Stomach smooth muscle (tissue), 2 donors: Measurements from ENCODE around the gene SMAD6.

Experiments
- H3K27ac ChIP-seq: one replicate; pipeline ENCODE4 v1.7.0; 2013; ENCODE audit warnings: mild to moderate bottlenecking, low read length, inconsistent platforms
- H3K27me3 ChIP-seq, 2 donors: one replicate each; pipeline ENCODE4 v1.7.0; 2013; ENCODE audit warnings: low read length in 2 of 2; ENCODE audit not compliant: insufficient read depth in 2 of 2, control insufficient read depth in 1 of 2
- H3K36me3 ChIP-seq, 2 donors: one replicate each; pipeline ENCODE4 v1.7.0; 2013; ENCODE audit warnings: low read length in 2 of 2; ENCODE audit not compliant: control insufficient read depth in 2 of 2, insufficient read depth in 2 of 2
- H3K4me1 ChIP-seq: one replicate; pipeline ENCODE4 v1.7.0; 2013; ENCODE audit warnings: low read length; ENCODE audit not compliant: control insufficient read depth, insufficient read depth
- H3K4me3 ChIP-seq, 2 donors: one replicate each; pipeline ENCODE4 v1.7.0; 2013; ENCODE audit warnings: low read length in 2 of 2
- H3K9ac ChIP-seq, 2 donors: one replicate each; pipeline ENCODE4 v1.7.0; 2013; ENCODE audit warnings: low read length in 2 of 2, mild to moderate bottlenecking in 1 of 2
- H3K9me3 ChIP-seq, 2 donors: one replicate each; pipeline ENCODE4 v1.7.0; 2013; ENCODE audit warnings: low read length in 2 of 2; ENCODE audit not compliant: control insufficient read depth in 2 of 2
- donor health status: healthy.
- donor health status: Pancreatic carcinoma.

The SMAD6 gene

DNA sequence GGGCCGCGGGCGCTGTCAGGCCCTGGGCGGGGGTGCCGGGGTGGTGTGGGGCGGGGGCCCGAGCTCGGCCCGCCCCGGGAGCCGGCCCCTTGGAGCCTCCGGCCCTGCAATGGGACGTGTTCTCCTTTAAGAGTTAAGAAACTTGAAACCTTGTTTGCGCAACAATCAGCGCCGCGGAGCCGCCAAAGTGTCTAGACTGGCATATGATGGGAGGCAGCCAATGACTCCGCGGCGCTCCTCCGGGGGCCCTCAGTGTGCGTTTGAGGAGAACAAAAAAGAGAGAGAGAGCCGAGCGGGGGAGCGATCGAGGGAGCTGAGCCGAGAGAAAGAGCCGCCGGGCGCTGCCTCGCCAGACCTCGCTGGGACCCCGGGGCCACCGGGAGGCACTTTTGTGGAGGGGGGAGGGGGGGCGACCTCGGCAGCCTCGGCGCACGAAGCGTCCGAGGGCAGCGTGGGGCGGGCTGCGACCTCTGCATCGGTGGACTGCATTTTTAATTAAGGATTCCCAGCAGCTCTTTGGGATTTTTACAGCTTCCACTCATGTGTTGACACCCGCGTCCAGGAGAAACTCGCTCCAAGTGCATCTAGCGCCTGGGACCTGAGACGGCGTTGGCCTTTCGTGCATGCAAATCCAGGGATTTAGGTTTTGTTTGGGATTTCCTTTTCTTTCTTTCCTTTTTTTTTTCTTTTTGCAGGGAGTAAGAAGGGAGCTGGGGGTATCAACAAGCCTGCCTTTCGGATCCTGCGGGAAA is at the start of gene SMAD6:
SMAD6 (plus strand) TSS at position 202 of the 752 bp plus-strand sequence. CDS start 1,023 bp downstream, outside the sequence.
- Histone ChIP-seq H3K36me3 (no peaks in the 10 kb centered on the region), H3K9ac (peak within 1 kb of the TSS; percentile 47 to 51), H3K27me3 (no peaks in the 10 kb centered on the region)

GRCh38 chr15:66652806-66653205 is 49.2 kb upstream of the SMAD6 start:
- peaks cover 7 to 9% of the 10 kb centered on the region in 2 donors for H3K27me3 ChIP-seq
- no peaks in the 10 kb centered on the region for H3K9me3 ChIP-seq
- no peak overlapping the region for H3K27ac ChIP-seq
- no peak overlapping the region for H3K9ac ChIP-seq
- H3K36me3 ChIP-seq: no peaks in the 10 kb centered on the region
- H3K4me1 ChIP-seq: peaks cover 2% of the 10 kb centered on the region
- no peak overlapping the region for H3K4me3 ChIP-seq

More for the DNA sequence above, at the start of gene SMAD6:
- peak within 1 kb of the TSS; percentile 67 for H3K27ac ChIP-seq
- H3K4me1 ChIP-seq: peaks cover 47% of the 10 kb centered on the region
- peak within 1 kb of the TSS; percentile 79 to 86 for H3K4me3 ChIP-seq
- no peaks in the 10 kb centered on the region for H3K9me3 ChIP-seq

DNA sequence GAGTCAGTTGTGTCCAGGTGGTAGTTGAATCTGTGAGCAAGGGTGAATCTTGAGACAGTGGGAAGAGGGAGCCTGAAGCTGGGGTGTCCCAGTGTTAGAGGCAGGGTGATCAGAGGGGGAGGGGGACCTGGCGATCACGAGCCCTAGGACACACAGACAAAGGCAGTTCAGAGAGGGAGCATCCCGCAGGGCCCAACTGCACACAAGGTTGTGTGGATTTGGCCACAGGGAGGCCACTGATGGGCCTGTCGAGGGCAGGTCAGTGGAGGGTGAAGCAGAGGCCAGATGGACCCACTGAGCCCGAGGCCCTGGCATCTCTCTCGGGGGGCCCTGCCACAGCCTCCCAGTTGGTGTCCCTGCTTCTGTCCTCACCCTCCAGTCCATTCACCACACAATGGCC is 48.6 kb upstream of the SMAD6 start:
- no peaks in the 10 kb centered on the region for H3K9me3 ChIP-seq
- H3K27ac ChIP-seq: no peak overlapping the region
- peaks cover 7 to 9% of the 10 kb centered on the region in 2 donors for H3K27me3 ChIP-seq
- no peaks in the 10 kb centered on the region for H3K36me3 ChIP-seq
- H3K9ac ChIP-seq: no peak overlapping the region
- no peak overlapping the region for H3K4me3 ChIP-seq
- peaks cover 2% of the 10 kb centered on the region for H3K4me1 ChIP-seq

DNA sequence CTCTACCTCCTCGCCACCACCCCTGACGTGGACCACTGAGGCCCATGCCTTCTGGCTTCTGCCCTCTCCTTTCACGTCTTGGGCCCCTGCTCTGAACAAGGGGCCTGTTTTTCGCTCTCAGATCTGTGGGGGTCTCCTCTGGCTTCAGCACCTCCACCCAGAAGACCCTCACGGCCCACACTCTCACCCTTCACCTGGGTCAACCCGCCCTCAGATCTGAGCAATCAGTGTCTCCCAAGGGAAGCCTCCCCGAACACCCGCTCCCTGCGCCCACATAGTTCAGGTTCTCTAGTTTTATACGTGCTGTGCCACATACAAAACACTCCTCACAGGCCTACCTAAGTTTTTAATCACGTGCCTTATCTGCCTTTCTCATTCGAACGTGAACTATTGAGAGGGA is 48.2 kb upstream of the SMAD6 start:
- Histone ChIP-seq H3K9ac (no peak overlapping the region), H3K4me3 (no peak overlapping the region), H3K9me3 (no peaks in the 10 kb centered on the region), H3K4me1 (peaks cover 2% of the 10 kb centered on the region), H3K27ac (no peak overlapping the region), H3K27me3 (peaks cover 7 to 9% of the 10 kb centered on the region in 2 donors), H3K36me3 (no peaks in the 10 kb centered on the region)

GRCh38 chr15:66654361-66654738 is 47.7 kb upstream of the SMAD6 start:
- Histone ChIP-seq H3K36me3 (no peaks in the 10 kb centered on the region), H3K4me3 (no peak overlapping the region), H3K4me1 (peaks cover 2% of the 10 kb centered on the region), H3K9me3 (no peaks in the 10 kb centered on the region), H3K27ac (no peak overlapping the region), H3K27me3 (peaks cover 7 to 9% of the 10 kb centered on the region in 2 donors), H3K9ac (no peak overlapping the region)

- no peaks in the 10 kb centered on the region for H3K9me3 ChIP-seq
- peak overlapping the region in 1 of 2 donors; percentile 44 for H3K4me3 ChIP-seq
- peaks cover 7 to 9% of the 10 kb centered on the region in 2 donors for H3K27me3 ChIP-seq
- peaks cover 2% of the 10 kb centered on the region for H3K4me1 ChIP-seq
- no peaks in the 10 kb centered on the region for H3K36me3 ChIP-seq
- H3K9ac ChIP-seq: no peak overlapping the region
- H3K27ac ChIP-seq: no peak overlapping the region
These were observed 47.2 kb upstream of the SMAD6 start for GRCh38 chr15:66654739-66655375.

DNA sequence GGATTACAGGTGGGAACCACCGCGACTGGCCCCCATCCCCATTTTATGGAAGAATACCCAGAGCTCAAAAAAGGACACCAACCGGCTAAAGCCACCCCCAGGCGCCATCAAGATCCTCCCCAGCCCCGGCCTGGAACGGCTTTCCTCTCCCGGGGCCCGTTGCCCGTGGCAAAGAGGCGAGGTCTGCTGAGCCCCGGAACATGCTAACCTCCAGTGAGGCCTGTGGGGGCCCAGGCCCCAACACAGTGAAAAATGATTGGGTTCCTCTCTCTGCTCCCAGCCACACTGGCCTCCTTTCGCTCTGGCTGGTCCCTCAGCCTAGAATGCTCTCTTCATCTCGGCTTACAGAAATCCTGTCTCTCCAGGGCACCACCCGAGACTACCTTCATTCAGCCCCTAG is 46.5 kb upstream of the SMAD6 start:
- Histone ChIP-seq H3K27ac (no peak overlapping the region), H3K27me3 (peaks cover 7 to 9% of the 10 kb centered on the region in 2 donors), H3K4me3 (no peak overlapping the region), H3K4me1 (peaks cover 2% of the 10 kb centered on the region), H3K9ac (no peak overlapping the region), H3K36me3 (no peaks in the 10 kb centered on the region), H3K9me3 (no peaks in the 10 kb centered on the region)

DNA sequence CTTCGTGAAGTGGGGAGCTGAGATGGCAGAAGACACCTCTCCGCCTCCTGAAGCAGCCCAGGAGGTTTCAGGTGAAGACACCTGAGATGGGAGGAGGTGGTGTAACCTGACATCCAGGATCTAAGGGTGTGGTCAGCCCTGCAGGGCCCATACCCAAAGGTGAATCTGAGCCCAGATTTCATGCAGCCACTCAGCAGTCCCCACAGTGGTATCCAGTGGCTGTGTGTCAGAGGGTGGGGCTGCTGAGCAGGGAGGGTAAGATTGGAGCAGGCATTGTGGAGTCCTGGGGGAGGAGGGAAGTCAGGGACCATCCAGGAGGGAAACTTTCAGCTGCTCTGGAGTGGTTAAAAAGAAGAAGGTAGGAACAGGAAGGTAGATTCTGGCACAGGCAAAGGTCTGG is 46.0 kb upstream of the SMAD6 start:
- no peak overlapping the region for H3K4me3 ChIP-seq
- H3K27ac ChIP-seq: no peak overlapping the region
- H3K36me3 ChIP-seq: no peaks in the 10 kb centered on the region
- no peak overlapping the region for H3K9ac ChIP-seq
- H3K4me1 ChIP-seq: peaks cover 2% of the 10 kb centered on the region
- peaks cover 7 to 9% of the 10 kb centered on the region in 2 donors for H3K27me3 ChIP-seq
- H3K9me3 ChIP-seq: no peaks in the 10 kb centered on the region

DNA sequence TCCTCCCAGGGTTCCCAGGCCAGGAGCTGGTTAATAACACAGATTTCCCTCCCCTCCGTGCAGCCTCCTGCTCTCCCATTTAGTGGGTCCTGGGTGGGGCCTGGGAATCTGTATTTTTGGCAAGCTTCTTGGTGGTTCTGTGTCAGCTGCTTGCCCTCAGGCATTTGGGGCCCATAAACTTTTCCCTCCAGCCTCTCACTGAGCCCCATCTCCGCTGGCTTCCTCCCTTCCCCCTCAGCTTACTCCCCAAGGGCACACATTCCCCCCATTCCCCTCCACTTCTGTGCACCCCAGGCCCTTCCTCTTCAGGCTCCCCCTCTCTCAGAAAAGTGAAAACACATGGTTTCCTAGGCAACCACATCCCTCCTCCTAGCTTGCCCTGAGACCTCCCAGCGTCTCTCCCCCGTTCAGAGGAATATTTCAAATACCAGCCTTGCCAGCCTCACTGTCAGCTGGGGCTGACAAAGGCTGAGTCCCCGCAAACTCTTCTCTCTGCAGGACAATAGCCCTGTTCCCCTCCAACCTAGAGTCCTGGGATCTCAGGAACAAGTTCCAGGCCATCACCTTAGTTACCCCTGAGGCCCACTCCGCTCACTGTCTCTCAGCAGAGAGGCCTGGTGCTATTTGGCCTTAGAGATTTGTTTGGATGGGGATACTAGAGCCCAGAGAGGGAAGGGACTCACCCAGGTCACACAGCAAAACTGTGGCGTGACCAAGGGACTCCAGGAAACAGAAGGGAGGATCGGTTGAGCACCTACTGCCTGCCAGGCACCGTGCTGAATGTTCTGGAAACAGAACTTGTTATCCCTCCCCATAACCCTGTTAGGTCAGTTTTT is 44.6 kb upstream of the SMAD6 start:
- H3K27ac ChIP-seq: no peak overlapping the region
- no peaks in the 10 kb centered on the region for H3K9me3 ChIP-seq
- H3K4me3 ChIP-seq: no peak overlapping the region
- H3K4me1 ChIP-seq: peaks cover 2% of the 10 kb centered on the region
- H3K27me3 ChIP-seq: peaks cover 7 to 9% of the 10 kb centered on the region in 2 donors
- H3K9ac ChIP-seq: no peak overlapping the region
- no peaks in the 10 kb centered on the region for H3K36me3 ChIP-seq

GRCh38 chr15:66658044-66658443 is 44.0 kb upstream of the SMAD6 start:
- Histone ChIP-seq H3K4me1 (peaks cover 2% of the 10 kb centered on the region), H3K27ac (no peak overlapping the region), H3K9ac (no peak overlapping the region), H3K36me3 (no peaks in the 10 kb centered on the region), H3K9me3 (no peaks in the 10 kb centered on the region), H3K27me3 (peaks cover 7 to 9% of the 10 kb centered on the region in 2 donors), H3K4me3 (no peak overlapping the region)
